Body of pancreas (tissue), 4 donors: Measurements from ENCODE around the gene CHRNA5. TPM values are rescaled to one million over a fixed set of nuclear protein-coding genes. Genes with fewer than 3 reads are reported as not detected.
"Not testable (repeated sequence)": the region's sequence is repeated elsewhere in the genome, so short reads cannot be mapped to it uniquely, and the experiment has no call there.

Experiments
- ATAC-seq: fragments of 150-250 bp; one replicate; pipeline ENCODE4 v1.9.1; 2016
- DNase-seq, 4 donors: peaks; one replicate each; pipeline ENCODE4 v3.0.0-alpha.2; 2019
- H3K27ac ChIP-seq, 4 donors: fragments of 200-600 bp; sonication (generic); 1 replicate in 3 of 4; 2 replicates in 1 of 4; pipeline versions ENCODE4 v1.5.1 to v1.6.1; 2016 to 2019; ENCODE audit warnings: mild to moderate bottlenecking in 1 of 4, mixed read lengths in 1 of 4, moderate library complexity in 1 of 4
- H3K27me3 ChIP-seq, 2 donors: fragments of 200-600 bp; sonication (generic); one replicate each; pipeline ENCODE4 v1.6.0; 2016; ENCODE audit warnings: mild to moderate bottlenecking in 1 of 2
- H3K36me3 ChIP-seq, 2 donors: fragments of 200-600 bp; sonication (generic); replicated peaks in 1 of 2; 2 replicates each; pipeline ENCODE4 v1.5.1; 2016; ENCODE audit warnings: low read depth in 2 of 2; ENCODE audit not compliant: insufficient read depth in 1 of 2
- H3K4me1 ChIP-seq: fragments of 200-600 bp; sonication (generic); one replicate; pipeline ENCODE4 v1.6.0; 2016
- H3K4me3 ChIP-seq, 2 donors: fragments of 200-600 bp; sonication (generic); 1 replicate in 1 of 2; 2 replicates in 1 of 2; pipeline ENCODE4 v1.5.1; 2016 to 2019
- H3K9me3 ChIP-seq, 3 donors: fragments of 200-600 bp; sonication (generic); 1 replicate in 2 of 3; 2 replicates in 1 of 3; pipeline ENCODE4 v1.5.1; 2016
- POLR2A ChIP-seq, 3 donors: fragments of 450-650 bp; IDR thresholded peaks; one replicate each; pipeline ENCODE4 v1.6.1; 2016; ENCODE audit warnings: antibody characterized with exemption in 3 of 3, mild to moderate bottlenecking in 2 of 3
- WGBS, 2 donors: methylation state at CpG; one replicate each; pipeline ENCODE4 v1.1.5; 2017; 5-methylcytosine and 5-hydroxymethylcytosine counted together
- intact Hi-C: fragments of 100-400 bp; cut with DNase I; formaldehyde crosslinking; loops from one replicate; pipeline ENCODE4 v1.15.1; 2023
- total RNA-seq, 2 donors: library from RNA; depleted of rRNA; stranded (reverse); fragments of >200 nt; gene quantifications; one replicate each; pipeline ENCODE4 v1.1.0, GENCODE V29; 2016
- TF ChIP-seq, protein P1 (sequence below), 7 experiments: fragments of 450-650 bp in 4 of 7; fragments of 200-600 bp in 3 of 7; sonication (generic) in 3 of 7; IDR thresholded peaks; one replicate each; pipeline ENCODE4 v1.5.1; 2016 to 2019; ENCODE audit warnings: antibody characterized with exemption in 7 of 7

CHRNA5 gene
- total RNA-seq, 2 donors from 2014 or later, result 1.6 TPM; not detected in 1

GRCh38 chr15:78603467-78603866 lies 38.1 kb downstream of the CHRNA5 start:
- Histone ChIP-seq H3K4me1 (no peaks in the 10 kb centered on the region), H3K9me3 (no peaks in the 10 kb centered on the region), H3K4me3 (no peak overlapping the region), H3K36me3 (no peaks in the 10 kb centered on the region), H3K27ac (no peak overlapping the region), H3K27me3 (no peaks in the 10 kb centered on the region)
- no peak for DNase-seq
- TF ChIP-seq, protein P1, sequence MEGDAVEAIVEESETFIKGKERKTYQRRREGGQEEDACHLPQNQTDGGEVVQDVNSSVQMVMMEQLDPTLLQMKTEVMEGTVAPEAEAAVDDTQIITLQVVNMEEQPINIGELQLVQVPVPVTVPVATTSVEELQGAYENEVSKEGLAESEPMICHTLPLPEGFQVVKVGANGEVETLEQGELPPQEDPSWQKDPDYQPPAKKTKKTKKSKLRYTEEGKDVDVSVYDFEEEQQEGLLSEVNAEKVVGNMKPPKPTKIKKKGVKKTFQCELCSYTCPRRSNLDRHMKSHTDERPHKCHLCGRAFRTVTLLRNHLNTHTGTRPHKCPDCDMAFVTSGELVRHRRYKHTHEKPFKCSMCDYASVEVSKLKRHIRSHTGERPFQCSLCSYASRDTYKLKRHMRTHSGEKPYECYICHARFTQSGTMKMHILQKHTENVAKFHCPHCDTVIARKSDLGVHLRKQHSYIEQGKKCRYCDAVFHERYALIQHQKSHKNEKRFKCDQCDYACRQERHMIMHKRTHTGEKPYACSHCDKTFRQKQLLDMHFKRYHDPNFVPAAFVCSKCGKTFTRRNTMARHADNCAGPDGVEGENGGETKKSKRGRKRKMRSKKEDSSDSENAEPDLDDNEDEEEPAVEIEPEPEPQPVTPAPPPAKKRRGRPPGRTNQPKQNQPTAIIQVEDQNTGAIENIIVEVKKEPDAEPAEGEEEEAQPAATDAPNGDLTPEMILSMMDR (IDR thresholded peaks at IDR 0.05), result no peak
- TF ChIP-seq POLR2A (IDR thresholded peaks at IDR 0.05), result no peak
- intact Hi-C loops, result no loop called here
- 45 to 57% methylated on average over 3 of the region's 3 CpGs for WGBS, 2 donors
- ATAC-seq, result no peak

DNA sequence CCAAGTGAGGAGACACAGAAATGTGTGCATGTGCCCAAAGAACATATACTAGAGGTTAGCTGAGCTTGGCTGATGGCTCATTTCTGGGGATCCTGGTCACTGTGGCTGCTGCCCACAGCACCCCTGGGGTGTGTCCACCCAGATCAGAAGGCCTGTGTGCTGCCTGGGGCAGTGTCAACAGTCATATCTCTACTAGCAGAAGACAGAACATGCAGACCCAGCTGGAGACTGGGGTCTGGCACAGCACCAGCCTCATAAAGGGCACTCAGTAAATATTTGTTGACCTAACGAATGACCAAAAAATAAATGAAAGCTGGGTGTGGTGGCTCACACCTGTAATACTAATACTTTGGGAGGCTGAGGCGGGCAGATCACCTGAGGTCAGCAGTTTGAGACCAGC lies 39.1 kb downstream of the CHRNA5 start:
- intact Hi-C loops, result no loop called here
- Histone ChIP-seq H3K36me3 (no peaks in the 10 kb centered on the region), H3K27ac (no peak overlapping the region), H3K4me1 (no peaks in the 10 kb centered on the region), H3K9me3 (no peaks in the 10 kb centered on the region), H3K27me3 (no peaks in the 10 kb centered on the region), H3K4me3 (no peak overlapping the region)
- no peak for DNase-seq
- no peak for TF ChIP-seq POLR2A (IDR thresholded peaks at IDR 0.05)
- TF ChIP-seq, protein P1 (IDR thresholded peaks at IDR 0.05), result no peak
- ATAC-seq, result no peak
- 65 to 69% methylated on average over 2 of the region's 2 CpGs for WGBS, 2 donors

- ATAC-seq, result no peak
- intact Hi-C loops, result no loop called here
- Histone ChIP-seq H3K27ac (no peak overlapping the region), H3K36me3 (no peaks in the 10 kb centered on the region), H3K9me3 (no peaks in the 10 kb centered on the region), H3K4me3 (no peak overlapping the region), H3K27me3 (no peaks in the 10 kb centered on the region), H3K4me1 (no peaks in the 10 kb centered on the region)
- 77 to 88% methylated on average over 5 of the region's 5 CpGs for WGBS, 2 donors
- no peak for DNase-seq
- TF ChIP-seq, protein P1 (IDR thresholded peaks at IDR 0.05), result no peak
- no peak for TF ChIP-seq POLR2A (IDR thresholded peaks at IDR 0.05)
These were observed 39.9 kb downstream of the CHRNA5 start for GRCh38 chr15:78605201-78605600.

GRCh38 chr15:78605680-78606079 lies 40.4 kb downstream of the CHRNA5 start:
- WGBS, 2 donors, result 68 to 76% methylated on average over 4 of the region's 4 CpGs
- no peak for TF ChIP-seq POLR2A (IDR thresholded peaks at IDR 0.05)
- TF ChIP-seq, protein P1 (IDR thresholded peaks at IDR 0.05), result no peak
- Histone ChIP-seq H3K36me3 (no peaks in the 10 kb centered on the region), H3K9me3 (no peaks in the 10 kb centered on the region), H3K4me3 (no peak overlapping the region), H3K27me3 (no peaks in the 10 kb centered on the region), H3K4me1 (no peaks in the 10 kb centered on the region), H3K27ac (no peak overlapping the region)
- intact Hi-C loops, result no loop called here
- ATAC-seq (no peak), DNase-seq (no peak)

DNA sequence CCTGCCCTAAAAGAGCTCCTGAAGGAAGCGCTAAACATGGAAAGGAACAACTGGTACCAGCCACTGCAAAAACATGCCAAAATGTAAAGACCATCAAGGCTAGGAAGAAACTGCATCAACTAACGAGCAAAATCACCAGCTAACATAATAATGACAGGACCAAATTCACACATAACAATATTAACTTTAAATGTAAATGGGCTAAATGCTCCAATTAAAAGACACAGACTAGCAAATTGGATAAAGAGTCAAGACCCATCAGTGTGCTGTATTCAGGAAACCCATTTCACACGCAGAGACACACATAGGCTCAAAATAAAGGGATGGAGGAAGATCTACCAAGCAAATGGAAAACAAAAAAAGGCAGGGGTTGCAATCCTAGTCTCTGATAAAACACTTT lies 44.2 kb downstream of the CHRNA5 start:
- H3K9me3 ChIP-seq, result not testable (repeated sequence)
- 77 to 94% methylated on average over 3 of the region's 3 CpGs for WGBS, 2 donors

More for the DNA sequence above, 44.2 kb downstream of the CHRNA5 start:
- H3K27me3 ChIP-seq, H3K27ac ChIP-seq, H3K4me3 ChIP-seq, intact Hi-C loops, H3K36me3 ChIP-seq, ATAC-seq, H3K4me1 ChIP-seq, DNase-seq: not testable (repeated sequence)
